A549 (cell line): ENCODE measurements around the gene OPRL1. TPM values are rescaled to one million over a fixed set of nuclear protein-coding genes. Genes with fewer than 3 reads are reported as not detected.

Experiments used
- ATAC-seq, 2 experiments: fragments of 200-7000 bp in 1 of 2; fragments of >200 bp in 1 of 2; cut with Nextera tagmentation in 1 of 2; cut with Tn5 transposase in 1 of 2; 3 replicates each; pipeline versions ENCODE4 v1.8.0 to v1.9.1; 2018 to 2020; ENCODE audit warnings: mild to moderate bottlenecking in 1 of 2, moderate library complexity in 1 of 2
- CTCF ChIA-PET: fragments of 300-600 bp; sonication (Branson Sonifier 250); formaldehyde crosslinking; extraction: SDS; loops from one replicate; lab custom pipeline; 2021; ENCODE audit warnings: antibody characterized with exemption, inconsistent platforms; lab: Yijun Ruan, JAX
- POLR2A ChIA-PET: fragments of 350-600 bp; formaldehyde crosslinking; extraction: SDS; loops from one replicate; lab custom pipeline; 2021; ENCODE audit warnings: antibody characterized with exemption, inconsistent platforms; lab: Yijun Ruan, JAX
- DNase-seq, 2 experiments: peaks; one replicate each; pipeline versions ENCODE4 v3.0.0 to v3.0.0-alpha.2; 2011 to 2016; ENCODE audit warnings: low read depth in 1 of 2, low spot score in 1 of 2
- FAIRE-seq: peaks from 2 replicates; lab custom pipeline; 2011; peaks lifted over from hg19 to GRCh38; lab: Jason Lieb, UNC
- H3K27ac ChIP-seq, 2 experiments: fragments of >200 bp; sonication (Bioruptor Twin); formaldehyde crosslinking; 3 replicates each; pipeline ENCODE4 v1.5.1; 2016 to 2017
- H3K4me1 ChIP-seq: fragments of >200 bp; sonication (Bioruptor Twin); formaldehyde crosslinking; 3 replicates; pipeline ENCODE4 v1.6.1; 2016
- H3K4me2 ChIP-seq: fragments of >200 bp; sonication (Bioruptor Twin); formaldehyde crosslinking; 3 replicates; pipeline ENCODE4 v1.6.1; 2016
- H3K4me3 ChIP-seq: fragments of >200 bp; sonication (Bioruptor Twin); formaldehyde crosslinking; 3 replicates; pipeline ENCODE4 v1.5.1; 2016
- H3K9me3 ChIP-seq: fragments of >200 bp; sonication (Bioruptor Twin); formaldehyde crosslinking; 3 replicates; pipeline ENCODE4 v1.6.1; 2016
- CBX8 ChIP-seq: fragments of 200-600 bp; sonication (generic); IDR thresholded peaks from 2 replicates; pipeline ENCODE4 v1.6.1; 2016
- CHD2 ChIP-seq: fragments of 150-350 bp; IDR thresholded peaks from 2 replicates; pipeline ENCODE4 v1.6.1; 2014; ENCODE audit warnings: low read length; ENCODE audit not compliant: partially characterized antibody
- CHD4 ChIP-seq: fragments of 200-600 bp; sonication (generic); IDR thresholded peaks from 2 replicates; pipeline ENCODE4 v1.6.1; 2016; ENCODE audit warnings: antibody characterized with exemption, mild to moderate bottlenecking, borderline replicate concordance
- EHMT2 ChIP-seq: fragments of 200-600 bp; sonication (generic); IDR thresholded peaks from 2 replicates; pipeline ENCODE4 v1.6.1; 2016; ENCODE audit warnings: antibody characterized with exemption, low read depth, mild to moderate bottlenecking, moderate library complexity
- EP300 ChIP-seq, 2 experiments: fragments of >200 bp; sonication (Bioruptor Twin); formaldehyde crosslinking; IDR thresholded peaks; 2 replicates in 1 of 2; 3 replicates in 1 of 2; pipeline ENCODE4 v1.6.1; 2016 to 2017
- ESRRA ChIP-seq: fragments of 150-350 bp; IDR thresholded peaks from 2 replicates; pipeline ENCODE4 v1.6.1; 2014; ENCODE audit warnings: mild to moderate bottlenecking, low read length, borderline replicate concordance
- FOSL2 ChIP-seq, 2 experiments: fragments of 450-650 bp in 1 of 2; fragments of >200 bp in 1 of 2; sonication (Bioruptor Twin) in 1 of 2; formaldehyde crosslinking; IDR thresholded peaks; 2 replicates each; pipeline versions ENCODE4 v1.5.0 to v1.6.1; 2016 to 2020; ENCODE audit warnings: mild to moderate bottlenecking in 1 of 2, moderate library complexity in 1 of 2
- MAFK ChIP-seq: fragments of 450-650 bp; IDR thresholded peaks from 2 replicates; pipeline ENCODE4 v1.6.1; 2014; ENCODE audit not compliant: partially characterized antibody
- MAZ ChIP-seq: fragments of 150-350 bp; IDR thresholded peaks from 2 replicates; pipeline ENCODE4 v1.6.1; 2014; ENCODE audit warnings: antibody characterized with exemption, low read depth, low read length, borderline replicate concordance
- NFE2L2 ChIP-seq: fragments of 150-350 bp; conservative IDR thresholded peaks from 2 replicates; pipeline ENCODE4 v1.6.1; 2014; ENCODE audit warnings: low read length
- PHF8 ChIP-seq: fragments of 200-600 bp; sonication (generic); IDR thresholded peaks from 2 replicates; pipeline ENCODE4 v1.6.1; 2016; ENCODE audit warnings: low read depth, mild to moderate bottlenecking, antibody characterized with exemption, moderate library complexity, borderline replicate concordance
- SREBF2 ChIP-seq: fragments of 450-650 bp; IDR thresholded peaks from 2 replicates; pipeline ENCODE4 v1.6.1; 2014; ENCODE audit warnings: mild to moderate bottlenecking, moderate library complexity
- TP53 ChIP-seq: fragments of 250-450 bp; sonication (Bioruptor Pico); IDR thresholded peaks from 2 replicates; pipeline ENCODE4 v1.5.0; 2021; ENCODE audit warnings: mild to moderate bottlenecking, moderate library complexity
- ZC3H11A ChIP-seq: fragments of 450-650 bp; IDR thresholded peaks from 2 replicates; pipeline ENCODE4 v1.6.1; 2014; ENCODE audit warnings: antibody characterized with exemption, mild to moderate bottlenecking
- ZFP36 ChIP-seq: fragments of 450-650 bp; IDR thresholded peaks from 2 replicates; pipeline ENCODE4 v1.6.1; 2014; ENCODE audit warnings: borderline replicate concordance; ENCODE audit not compliant: partially characterized antibody
- ZNF302 ChIP-seq: fragments of 250-450 bp; sonication (Bioruptor Pico); IDR thresholded peaks from 2 replicates; pipeline ENCODE4 v1.9.0; 2021; ENCODE audit warnings: inconsistent platforms, mild to moderate bottlenecking, moderate library complexity
- WGBS: methylation state at CpG from one replicate; pipeline ENCODE4 v1.1.6; 2017; ENCODE audit errors: missing lambda C conversion rate; 5-methylcytosine and 5-hydroxymethylcytosine counted together
- polyA plus RNA-seq, 4 experiments: library from polyadenylated mRNA; depleted of rRNA in 3 of 4; stranded (reverse); fragments of >200 nt; fragmentation: RNase III in 1 of 4; extraction: RNeasy Plus Mini Kit Qiagen cat#74134 plus additional on column Dnase treatment in 1 of 4; gene quantifications; 2 replicates in 3 of 4; 3 replicates in 1 of 4; pipeline ENCODE4 v1.2.3, GENCODE V29; 2011 to 2017
- TF ChIP-seq, protein P1 (sequence below): fragments of 150-350 bp; IDR thresholded peaks from 2 replicates; pipeline ENCODE4 v1.6.1; 2014; ENCODE audit warnings: low read depth, mild to moderate bottlenecking, low read length
- TF ChIP-seq, protein P2 (sequence below): fragments of 250-450 bp; sonication (Bioruptor Pico); IDR thresholded peaks from 2 replicates; pipeline ENCODE4 v1.5.0; 2020; ENCODE audit warnings: low read depth, mild to moderate bottlenecking, moderate library complexity
- TF ChIP-seq, protein P3 (sequence below): fragments of >200 bp; sonication (Bioruptor Twin); formaldehyde crosslinking; IDR thresholded peaks from 3 replicates; pipeline ENCODE4 v1.5.1; 2016

OPRL1 gene
- polyA plus RNA-seq, 2 of the 4 experiments (the other 2 are of a cell fraction), result 0.54 to 1.2 TPM

DNA sequence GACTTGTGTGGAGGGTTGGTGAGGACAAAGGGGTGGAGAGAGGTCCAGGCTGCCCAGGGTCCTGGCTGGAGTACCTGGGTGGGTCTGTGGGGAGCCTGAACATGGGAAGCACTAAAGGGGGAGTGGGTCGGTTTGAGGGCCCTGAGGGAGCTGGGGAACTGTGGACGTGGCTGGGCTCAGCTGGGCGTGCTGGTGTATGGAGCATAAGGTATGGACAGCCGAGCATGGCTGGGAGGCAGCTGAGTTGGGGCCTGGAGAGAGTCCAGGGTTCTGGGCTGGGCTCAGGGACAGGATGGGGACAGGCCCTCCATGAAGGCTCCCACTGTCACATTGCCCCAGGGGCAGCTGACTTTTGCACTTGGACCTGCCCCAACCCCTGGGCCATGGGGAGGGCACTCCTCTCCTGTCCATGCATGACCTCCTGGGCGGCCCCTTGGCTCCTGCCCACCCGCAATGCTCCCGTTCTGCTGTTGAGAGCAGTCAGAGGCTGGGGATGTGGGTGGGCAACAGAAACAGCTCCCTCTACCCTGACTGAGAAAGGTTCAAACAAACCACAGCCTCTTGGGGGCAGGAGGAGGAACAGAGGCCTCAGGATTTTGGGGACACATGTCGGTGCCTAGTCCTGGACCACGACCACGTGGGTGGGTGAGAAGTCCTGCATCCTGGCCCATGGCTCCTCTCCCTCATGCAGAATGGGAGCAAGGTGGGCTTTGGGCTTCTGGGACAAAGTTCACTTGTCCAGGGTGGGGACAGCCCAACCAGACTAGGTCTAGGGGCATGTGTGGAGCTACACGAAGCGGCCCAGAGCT is 39.4 kb upstream of the OPRL1 start:
- no peak overlapping the region for H3K27ac ChIP-seq
- ATAC-seq (no peak), DNase-seq (no peak), FAIRE-seq (no peak)
- CTCF ChIA-PET, result interaction anchor here (0.8 to 7.1 kb wide), 20 partner anchors 10 to 503 kb away, joined by 3 to 143 read pairs (median 20); partner anchors contain the start of genes LKAAEAR1, PRPF6, PTK6 and TCEA2
- peaks cover 27% of the 10 kb centered on the region for H3K4me1 ChIP-seq
- no peak overlapping the region for H3K4me2 ChIP-seq
- POLR2A ChIA-PET, result no interaction called here
- no peaks in the 10 kb centered on the region for H3K9me3 ChIP-seq
- TF ChIP-seq MAZ (no peak), CBX8 (no peak), EP300 (IDR thresholded peaks at IDR 0.05) (no peak)
- 83% methylated on average over 11 of the region's 12 CpGs for WGBS
- no peak overlapping the region for H3K4me3 ChIP-seq

DNA sequence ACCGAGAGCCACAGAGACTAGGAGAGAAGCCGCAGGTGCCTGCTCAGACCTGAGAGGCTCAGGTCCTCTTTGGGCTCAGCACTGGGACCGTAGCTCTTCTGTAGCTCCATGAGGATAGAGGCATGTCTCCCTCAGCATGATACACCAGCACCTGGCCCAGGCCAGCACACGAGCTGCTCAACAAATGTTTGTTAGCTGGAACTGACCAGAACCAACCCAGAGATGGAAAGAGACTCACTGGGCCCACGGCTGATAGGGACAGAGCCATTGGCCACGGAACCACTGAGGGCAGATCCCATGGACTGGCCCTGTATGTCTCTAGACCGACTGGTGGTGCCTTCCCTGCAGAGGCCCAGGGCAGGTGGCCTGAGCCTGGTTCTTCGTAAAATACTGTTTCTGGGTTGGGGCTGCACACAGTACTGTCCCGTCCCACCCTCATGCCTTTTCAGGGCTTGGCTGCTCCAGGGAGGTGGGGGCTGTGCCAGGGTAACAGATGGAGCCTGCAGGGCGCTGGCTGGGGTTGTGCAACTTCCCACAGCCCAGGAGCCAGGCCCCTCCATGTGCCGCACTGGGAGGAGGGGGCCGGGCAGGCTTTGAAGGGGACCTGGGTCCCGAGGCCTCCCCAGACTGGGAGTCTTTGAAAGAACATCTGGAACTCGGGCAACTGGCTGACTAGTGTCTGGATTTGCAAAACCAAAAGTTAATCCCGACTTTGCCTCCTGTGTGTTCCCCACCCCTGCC is 38.7 kb upstream of the OPRL1 start:
- Histone ChIP-seq H3K4me3 (no peak overlapping the region), H3K9me3 (no peaks in the 10 kb centered on the region), H3K4me1 (peaks cover 35% of the 10 kb centered on the region), H3K27ac (0 out of 6 replicates have a peak overlapping the region, but pooled peaks of 1 of the 2 experiments have one; percentile 28), H3K4me2 (no peak overlapping the region)
- ATAC-seq (no peak), FAIRE-seq (no peak), DNase-seq (no peak)
- CTCF ChIA-PET, result interaction anchor here (1.5 to 7.1 kb wide), 9 partner anchors 12 to 80 kb away, joined by 4 to 143 read pairs (median 31); partner anchors contain the start of genes PRPF6 and TCEA2
- POLR2A ChIA-PET, result no interaction called here
- WGBS, result 68% methylated on average over 13 of the region's 15 CpGs
- TF ChIP-seq ESRRA (no peak), CHD2 (no peak), SREBF2 (no peak), ZFP36 (no peak), PHF8 (no peak), MAFK (no peak), EHMT2 (no peak), CHD4 (no peak), FOSL2 (IDR thresholded peaks at IDR 0.05) (no peak), FOSL2 (CRISPR knock-in tag; IDR thresholded peaks at IDR 0.05) (no peak), TP53 (no peak), NFE2L2 (no peak), ZNF302 (no peak), ZC3H11A (no peak)
- TF ChIP-seq, protein P1, sequence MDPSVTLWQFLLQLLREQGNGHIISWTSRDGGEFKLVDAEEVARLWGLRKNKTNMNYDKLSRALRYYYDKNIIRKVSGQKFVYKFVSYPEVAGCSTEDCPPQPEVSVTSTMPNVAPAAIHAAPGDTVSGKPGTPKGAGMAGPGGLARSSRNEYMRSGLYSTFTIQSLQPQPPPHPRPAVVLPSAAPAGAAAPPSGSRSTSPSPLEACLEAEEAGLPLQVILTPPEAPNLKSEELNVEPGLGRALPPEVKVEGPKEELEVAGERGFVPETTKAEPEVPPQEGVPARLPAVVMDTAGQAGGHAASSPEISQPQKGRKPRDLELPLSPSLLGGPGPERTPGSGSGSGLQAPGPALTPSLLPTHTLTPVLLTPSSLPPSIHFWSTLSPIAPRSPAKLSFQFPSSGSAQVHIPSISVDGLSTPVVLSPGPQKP, result no peak
- TF ChIP-seq, protein P2, sequence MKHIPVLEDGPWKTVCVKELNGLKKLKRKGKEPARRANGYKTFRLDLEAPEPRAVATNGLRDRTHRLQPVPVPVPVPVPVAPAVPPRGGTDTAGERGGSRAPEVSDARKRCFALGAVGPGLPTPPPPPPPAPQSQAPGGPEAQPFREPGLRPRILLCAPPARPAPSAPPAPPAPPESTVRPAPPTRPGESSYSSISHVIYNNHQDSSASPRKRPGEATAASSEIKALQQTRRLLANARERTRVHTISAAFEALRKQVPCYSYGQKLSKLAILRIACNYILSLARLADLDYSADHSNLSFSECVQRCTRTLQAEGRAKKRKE, result no peak
- TF ChIP-seq, protein P3, sequence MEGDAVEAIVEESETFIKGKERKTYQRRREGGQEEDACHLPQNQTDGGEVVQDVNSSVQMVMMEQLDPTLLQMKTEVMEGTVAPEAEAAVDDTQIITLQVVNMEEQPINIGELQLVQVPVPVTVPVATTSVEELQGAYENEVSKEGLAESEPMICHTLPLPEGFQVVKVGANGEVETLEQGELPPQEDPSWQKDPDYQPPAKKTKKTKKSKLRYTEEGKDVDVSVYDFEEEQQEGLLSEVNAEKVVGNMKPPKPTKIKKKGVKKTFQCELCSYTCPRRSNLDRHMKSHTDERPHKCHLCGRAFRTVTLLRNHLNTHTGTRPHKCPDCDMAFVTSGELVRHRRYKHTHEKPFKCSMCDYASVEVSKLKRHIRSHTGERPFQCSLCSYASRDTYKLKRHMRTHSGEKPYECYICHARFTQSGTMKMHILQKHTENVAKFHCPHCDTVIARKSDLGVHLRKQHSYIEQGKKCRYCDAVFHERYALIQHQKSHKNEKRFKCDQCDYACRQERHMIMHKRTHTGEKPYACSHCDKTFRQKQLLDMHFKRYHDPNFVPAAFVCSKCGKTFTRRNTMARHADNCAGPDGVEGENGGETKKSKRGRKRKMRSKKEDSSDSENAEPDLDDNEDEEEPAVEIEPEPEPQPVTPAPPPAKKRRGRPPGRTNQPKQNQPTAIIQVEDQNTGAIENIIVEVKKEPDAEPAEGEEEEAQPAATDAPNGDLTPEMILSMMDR, result no peak
